Neutrophil (primary cell): ENCODE measurements around the gene KCNQ1.

Experiments used
- H3K27ac ChIP-seq: fragments of 200-600 bp; sonication (generic); 2 replicates; pipeline ENCODE4 v1.5.1; 2016; ENCODE audit warnings: mild to moderate bottlenecking, moderate library complexity
- H3K27me3 ChIP-seq: fragments of 200-600 bp; sonication (generic); 2 replicates; pipeline ENCODE4 v1.6.0; 2016; ENCODE audit warnings: mild to moderate bottlenecking
- H3K36me3 ChIP-seq: fragments of 200-600 bp; sonication (generic); 2 replicates; pipeline ENCODE4 v1.5.1; 2017
- H3K4me1 ChIP-seq, 2 experiments: fragments of 200-600 bp in 1 of 2; sonication (generic) in 1 of 2; 1 replicate in 1 of 2; 2 replicates in 1 of 2; pipeline versions ENCODE4 v1.5.1 to v1.6.1; 2013 to 2016; ENCODE audit warnings: low read depth in 1 of 2, low read length in 1 of 2, mild to moderate bottlenecking in 1 of 2, moderate library complexity in 1 of 2; ENCODE audit not compliant: control insufficient read depth in 1 of 2, insufficient read depth in 1 of 2
- H3K4me3 ChIP-seq, 2 experiments: fragments of 200-600 bp in 1 of 2; sonication (generic) in 1 of 2; 1 replicate in 1 of 2; 2 replicates in 1 of 2; pipeline ENCODE4 v1.5.1; 2013 to 2016; ENCODE audit warnings: low read depth in 1 of 2, low read length in 1 of 2, mild to moderate bottlenecking in 1 of 2, moderate library complexity in 1 of 2
- H3K9me3 ChIP-seq: fragments of 200-600 bp; sonication (generic); 2 replicates; pipeline ENCODE4 v1.5.1; 2016
- CTCF ChIP-seq: fragments of 200-600 bp; sonication (generic); IDR thresholded peaks from 2 replicates; pipeline ENCODE4 v1.5.1; 2016; ENCODE audit warnings: antibody characterized with exemption

KCNQ1 gene

GRCh38 chr11:2424811-2425495 is 19.9 kb upstream of the KCNQ1 start:
- Histone ChIP-seq H3K4me1 (peaks cover 0 to 10% of the 10 kb centered on the region in 2 experiments), H3K4me3 (no peak overlapping the region), H3K36me3 (no peaks in the 10 kb centered on the region), H3K27me3 (peaks cover 10% of the 10 kb centered on the region), H3K27ac (no peak overlapping the region), H3K9me3 (no peaks in the 10 kb centered on the region)
- no peak for TF ChIP-seq CTCF

DNA sequence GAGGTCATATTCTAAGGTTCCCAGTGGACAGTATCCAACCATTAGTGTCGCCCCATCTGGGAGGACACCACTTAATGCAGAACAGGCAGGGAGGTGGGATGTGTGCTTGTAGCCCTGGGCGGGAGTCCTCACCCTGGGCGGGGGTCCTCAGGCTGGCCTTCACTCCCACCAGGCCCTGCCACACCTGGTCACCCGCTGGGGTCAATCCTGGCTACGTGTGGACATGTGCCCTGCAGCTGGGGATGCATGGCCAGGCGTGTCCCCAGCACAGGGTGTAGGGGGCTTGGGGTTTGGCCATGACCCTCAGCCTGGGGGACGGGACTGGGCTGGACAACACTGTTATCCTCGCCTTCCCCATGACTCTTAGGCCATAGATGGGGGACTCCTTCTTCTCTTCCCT is 19.3 kb upstream of the KCNQ1 start:
- Histone ChIP-seq H3K27me3 (peaks cover 10% of the 10 kb centered on the region), H3K36me3 (no peaks in the 10 kb centered on the region), H3K4me1 (peaks cover 0 to 4% of the 10 kb centered on the region in 2 experiments), H3K4me3 (no peak overlapping the region), H3K9me3 (no peaks in the 10 kb centered on the region), H3K27ac (no peak overlapping the region)
- no peak for TF ChIP-seq CTCF

DNA sequence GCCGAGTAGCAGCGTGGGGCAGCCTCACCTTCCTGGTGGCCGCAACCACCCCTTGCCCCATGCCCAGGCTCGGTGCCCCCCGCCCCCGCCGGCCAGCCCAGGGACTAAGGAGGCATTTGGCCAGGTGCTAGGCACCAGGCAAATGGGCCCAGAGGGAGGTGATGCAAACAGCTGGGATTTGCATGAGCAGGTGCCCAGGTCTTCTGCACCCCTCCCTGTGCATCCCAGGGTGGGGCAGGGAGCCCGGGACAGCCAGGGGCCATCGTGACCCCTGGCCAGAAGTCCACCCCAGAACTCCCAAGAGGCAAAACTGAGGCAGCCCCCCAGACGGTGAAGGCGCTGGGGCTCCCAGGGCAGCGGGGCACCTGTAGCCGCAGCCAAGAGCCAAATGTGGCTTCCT is 18.6 kb upstream of the KCNQ1 start:
- Histone ChIP-seq H3K4me1 (no peaks in the 10 kb centered on the region), H3K27ac (no peak overlapping the region), H3K4me3 (no peak overlapping the region), H3K9me3 (no peaks in the 10 kb centered on the region), H3K36me3 (no peaks in the 10 kb centered on the region), H3K27me3 (peaks cover 3% of the 10 kb centered on the region)
- TF ChIP-seq CTCF, result no peak

GRCh38 chr11:2426826-2427521 is 17.8 kb upstream of the KCNQ1 start:
- no peak overlapping the region for H3K27ac ChIP-seq
- no peak for TF ChIP-seq CTCF
- no peaks in the 10 kb centered on the region for H3K9me3 ChIP-seq
- H3K4me3 ChIP-seq, result no peak overlapping the region
- H3K27me3 ChIP-seq, result no peaks in the 10 kb centered on the region
- H3K4me1 ChIP-seq, result no peaks in the 10 kb centered on the region
- H3K36me3 ChIP-seq, result no peaks in the 10 kb centered on the region

- no peaks in the 10 kb centered on the region for H3K9me3 ChIP-seq
- no peak for TF ChIP-seq CTCF
- no peaks in the 10 kb centered on the region for H3K36me3 ChIP-seq
- H3K27ac ChIP-seq, result no peak overlapping the region
- H3K4me3 ChIP-seq, result no peak overlapping the region
- H3K4me1 ChIP-seq, result no peaks in the 10 kb centered on the region
- no peaks in the 10 kb centered on the region for H3K27me3 ChIP-seq
Observed at GRCh38 chr11:2427721-2428321, 17.0 kb upstream of the KCNQ1 start.
